ENCODE data around the gene MORN1. TPM values are rescaled to one million over a fixed set of nuclear protein-coding genes. Genes with fewer than 3 reads are reported as not detected.
A peak's percentile ranks its signal among the peaks of the same experiment; 100 is the strongest.

Gene MORN1
- total and polyA plus RNA-seq, 10 of the 15 experiments (the other 5 are each of a cell fraction or from before 2014, with no cell fraction given) = 0.76 to 7.9 (median 5.5) TPM

GRCh38 chr1:2290595-2291510 lies 100.5 kb downstream of the MORN1 start (continued):
- TF ChIP-seq IKZF2 (IDR thresholded peaks at IDR 0.05) (peak; percentile 85 to 88), NFYA (IDR thresholded peaks at IDR 0.05; ENCODE audit: borderline replicate concordance, low read depth, low read length) (no peak), CBFB (IDR thresholded peaks at IDR 0.05; ENCODE audit: low read depth) (peak; percentile 54; the same call in 1 of the 2 replicates), YBX1 (IDR thresholded peaks at IDR 0.05) (no peak), ZSCAN29 (IDR thresholded peaks at IDR 0.05) (peak; percentile 52; the same call in 1 of the 2 replicates), RCOR1 (conservative IDR thresholded peaks at IDR 0.05; ENCODE audit: low read depth, low read length) (no peak), EED (IDR thresholded peaks at IDR 0.05; ENCODE audit: low read depth) (peak; percentile 80), ESRRA (IDR thresholded peaks at IDR 0.05; ENCODE audit: low read length) (no peak), MAX (IDR thresholded peaks at IDR 0.05; ENCODE audit: low read depth, low read length) (0 out of 2 replicates have a peak, but pooled peaks have one; percentile 17), KLF5 (IDR thresholded peaks at IDR 0.05; ENCODE audit: partially characterized antibody) (no peak), CREM (IDR thresholded peaks at IDR 0.05; ENCODE audit: low read depth) (0 out of 2 replicates have a peak, but pooled peaks have one; percentile 21), CUX1 (IDR thresholded peaks at IDR 0.05; ENCODE audit: insufficient replicate concordance, low read depth, low read length) (no peak)

Data from GM12878 (cell line).